Loucy (cell line): ENCODE results near the gene INAFM2.

Source experiments
- H2AFZ ChIP-seq: fragments of 200-600 bp; sonication (generic); 2 replicates; pipeline ENCODE4 v1.6.0; 2016; ENCODE audit warnings: antibody characterized with exemption, mild to moderate bottlenecking, low read length, moderate library complexity
- H3F3A ChIP-seq: fragments of 200-600 bp; 2 replicates; pipeline ENCODE4 v1.6.0; 2016; ENCODE audit warnings: antibody characterized with exemption, low read depth, mild to moderate bottlenecking
- H3K27me3 ChIP-seq: fragments of 200-600 bp; sonication (generic); 2 replicates; pipeline ENCODE4 v1.6.1; 2014; ENCODE audit warnings: low read length, mild to moderate bottlenecking; ENCODE audit not compliant: insufficient read depth, poor library complexity, severe bottlenecking
- H3K36me3 ChIP-seq: fragments of 200-600 bp; sonication (generic); 2 replicates; pipeline ENCODE4 v1.6.1; 2016; ENCODE audit warnings: low read length; ENCODE audit not compliant: insufficient read depth
- H3K4me1 ChIP-seq: fragments of 200-600 bp; sonication (generic); 2 replicates; pipeline ENCODE4 v1.5.1; 2014; ENCODE audit warnings: low read length, mild to moderate bottlenecking; ENCODE audit not compliant: insufficient read depth, poor library complexity, severe bottlenecking
- H3K4me2 ChIP-seq: fragments of 200-600 bp; sonication (generic); 2 replicates; pipeline ENCODE4 v1.6.0; 2014; ENCODE audit warnings: antibody characterized with exemption, low read length, low read depth, mild to moderate bottlenecking; ENCODE audit not compliant: poor library complexity, severe bottlenecking
- H3K4me3 ChIP-seq: fragments of 200-600 bp; sonication (generic); 2 replicates; pipeline ENCODE4 v1.5.1; 2014; ENCODE audit warnings: low read length, mild to moderate bottlenecking, mixed read lengths; ENCODE audit not compliant: poor library complexity, severe bottlenecking
- H3K79me2 ChIP-seq: fragments of 200-600 bp; sonication (generic); 2 replicates; pipeline ENCODE4 v1.6.1; 2014; ENCODE audit warnings: low read length; ENCODE audit not compliant: insufficient read depth
- H3K9ac ChIP-seq: fragments of 200-600 bp; sonication (generic); 2 replicates; pipeline ENCODE4 v1.6.0; 2014; ENCODE audit warnings: mild to moderate bottlenecking, low read depth, low read length, moderate library complexity; ENCODE audit not compliant: poor library complexity, severe bottlenecking
- H3K9me2 ChIP-seq: fragments of 200-600 bp; sonication (generic); replicated peaks from 2 replicates; pipeline ENCODE4 v1.6.1; 2016; ENCODE audit warnings: low read depth, low read length, mixed read lengths
- H3K9me3 ChIP-seq: fragments of 200-600 bp; sonication (generic); 2 replicates; pipeline ENCODE4 v1.6.1; 2014; ENCODE audit warnings: mild to moderate bottlenecking, antibody characterized with exemption, low read length, low read depth; ENCODE audit not compliant: insufficient read depth
- H4K20me1 ChIP-seq: fragments of 200-600 bp; sonication (generic); 2 replicates; pipeline ENCODE4 v1.6.0; 2014; ENCODE audit warnings: antibody characterized with exemption, low read length, mild to moderate bottlenecking; ENCODE audit not compliant: insufficient read depth, poor library complexity, severe bottlenecking
- CTCF ChIP-seq: fragments of 200-600 bp; sonication (generic); conservative IDR thresholded peaks from 2 replicates; pipeline ENCODE4 v1.5.1; 2014; ENCODE audit warnings: mild to moderate bottlenecking, antibody characterized with exemption, low read length
- EZH2phosphoT487 ChIP-seq: fragments of 200-600 bp; IDR thresholded peaks from 2 replicates; pipeline ENCODE4 v1.6.1; 2018; ENCODE audit warnings: antibody characterized with exemption, mild to moderate bottlenecking, moderate library complexity, borderline replicate concordance

Gene INAFM2

GRCh38 chr15:40295877-40296560 lies 27.5 kb upstream of the INAFM2 start:
- no peak overlapping the region for H3K4me3 ChIP-seq
- TF ChIP-seq CTCF (no peak), EZH2phosphoT487 (no peak)
- H3F3A ChIP-seq: no peaks in the 10 kb centered on the region
- no peaks in the 10 kb centered on the region for H3K9me2 ChIP-seq
- H3K4me2 ChIP-seq: no peak overlapping the region
- peaks cover 14% of the 10 kb centered on the region; the same call in 1 of the 2 replicates for H3K36me3 ChIP-seq
- H3K9me3 ChIP-seq: peaks cover 5% of the 10 kb centered on the region; the same call in 1 of the 2 replicates
- H3K9ac ChIP-seq: no peak overlapping the region
- H3K4me1 ChIP-seq: peaks cover 4% of the 10 kb centered on the region
- no peak overlapping the region for H2AFZ ChIP-seq
- H3K79me2 ChIP-seq: no peaks in the 10 kb centered on the region
- no peaks in the 10 kb centered on the region for H3K27me3 ChIP-seq
- no peaks in the 10 kb centered on the region for H4K20me1 ChIP-seq

GRCh38 chr15:40296561-40297230 lies 26.8 kb upstream of the INAFM2 start:
- Histone ChIP-seq H4K20me1 (no peaks in the 10 kb centered on the region), H3F3A (no peaks in the 10 kb centered on the region), H3K9me2 (no peaks in the 10 kb centered on the region), H3K9me3 (peaks cover 5% of the 10 kb centered on the region; the same call in 1 of the 2 replicates), H3K4me3 (no peak overlapping the region), H3K4me2 (no peak overlapping the region), H2AFZ (no peak overlapping the region), H3K4me1 (peaks cover 4% of the 10 kb centered on the region), H3K27me3 (no peaks in the 10 kb centered on the region), H3K9ac (no peak overlapping the region), H3K79me2 (no peaks in the 10 kb centered on the region), H3K36me3 (peaks cover 19% of the 10 kb centered on the region; the same call in 1 of the 2 replicates)
- TF ChIP-seq CTCF: no peak
- no peak for TF ChIP-seq EZH2phosphoT487

- TF ChIP-seq EZH2phosphoT487 (no peak), CTCF (no peak)
- Histone ChIP-seq H2AFZ (no peak overlapping the region), H3K4me1 (peaks cover 4% of the 10 kb centered on the region), H3F3A (no peaks in the 10 kb centered on the region), H3K9me2 (no peaks in the 10 kb centered on the region), H4K20me1 (no peaks in the 10 kb centered on the region), H3K27me3 (no peaks in the 10 kb centered on the region), H3K4me2 (no peak overlapping the region), H3K79me2 (peaks cover 2% of the 10 kb centered on the region; the same call in 1 of the 2 replicates), H3K9ac (no peak overlapping the region), H3K4me3 (no peak overlapping the region), H3K36me3 (peaks cover 25% of the 10 kb centered on the region; the same call in 1 of the 2 replicates), H3K9me3 (peaks cover 5% of the 10 kb centered on the region; the same call in 1 of the 2 replicates)
Measured at GRCh38 chr15:40297356-40297755, 26.1 kb upstream of the INAFM2 start.
